Measurements from ENCODE around the gene MAST4. TPM values are rescaled to one million over a fixed set of nuclear protein-coding genes. Genes with fewer than 3 reads are reported as not detected.

The MAST4 gene
- total and polyA plus RNA-seq, 2 of the 13 experiments (the other 11 are each of a cell fraction or from before 2014, with no cell fraction given): 3.4 to 3.7 TPM

DNA sequence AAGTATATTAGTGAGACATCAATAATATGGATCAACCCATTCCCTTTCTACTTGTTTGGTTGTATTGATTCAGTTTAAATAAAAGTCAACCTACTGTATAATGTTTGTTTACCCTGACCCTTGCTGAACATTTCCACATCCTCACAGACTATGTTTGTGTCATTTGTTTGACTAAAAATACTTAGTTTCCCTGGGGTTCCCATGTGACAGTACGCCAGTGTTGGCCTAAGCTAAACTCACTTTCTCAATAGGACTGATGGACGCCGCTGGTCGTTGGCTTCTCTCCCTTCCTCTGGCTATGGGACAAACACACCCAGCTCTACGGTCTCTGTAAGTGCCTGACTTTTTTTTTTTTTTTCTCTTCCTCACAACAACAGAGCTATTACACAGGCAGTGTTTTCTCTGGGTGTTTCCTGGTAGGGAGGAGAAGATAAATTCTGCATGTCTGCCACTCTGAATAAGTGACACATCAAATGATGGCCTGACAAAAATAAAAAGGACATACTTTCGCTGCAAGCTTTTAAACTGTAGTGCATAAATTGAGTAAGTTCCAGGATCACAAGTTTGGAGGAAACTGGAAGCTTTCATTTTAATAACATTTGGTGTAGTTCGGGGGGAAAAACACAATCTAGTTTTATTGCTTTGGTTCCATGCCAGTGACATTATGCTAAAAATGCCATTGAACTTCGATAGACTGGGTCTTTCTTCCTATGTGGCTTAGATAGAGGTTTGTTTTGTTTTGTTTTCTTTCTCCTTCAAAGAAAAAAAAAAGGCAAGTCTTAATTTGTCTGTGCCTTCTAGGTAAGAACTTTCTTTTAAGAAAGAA, 499.4 kb downstream of the MAST4 start (continued):
- TF ChIP-seq ZNF160 (CRISPR knock-in tag; IDR thresholded peaks at IDR 0.05) (no peak), CREB1 (IDR thresholded peaks at IDR 0.05) (no peak), CREB1 (CRISPR knock-in tag; IDR thresholded peaks at IDR 0.05) (peak; percentile 43), ZNF790 (CRISPR knock-in tag; IDR thresholded peaks at IDR 0.05; ENCODE audit: borderline replicate concordance) (no peak), ZNF772 (CRISPR knock-in tag; IDR thresholded peaks at IDR 0.05) (peak; percentile 49; the same call in 1 of the 2 replicates), YEATS4 (CRISPR knock-in tag; IDR thresholded peaks at IDR 0.05; ENCODE audit: borderline replicate concordance) (peak; percentile 54; the same call in 1 of the 2 replicates), BCL6 (CRISPR knock-in tag; IDR thresholded peaks at IDR 0.05) (peak; percentile 76)
- TF ChIP-seq, protein P1, sequence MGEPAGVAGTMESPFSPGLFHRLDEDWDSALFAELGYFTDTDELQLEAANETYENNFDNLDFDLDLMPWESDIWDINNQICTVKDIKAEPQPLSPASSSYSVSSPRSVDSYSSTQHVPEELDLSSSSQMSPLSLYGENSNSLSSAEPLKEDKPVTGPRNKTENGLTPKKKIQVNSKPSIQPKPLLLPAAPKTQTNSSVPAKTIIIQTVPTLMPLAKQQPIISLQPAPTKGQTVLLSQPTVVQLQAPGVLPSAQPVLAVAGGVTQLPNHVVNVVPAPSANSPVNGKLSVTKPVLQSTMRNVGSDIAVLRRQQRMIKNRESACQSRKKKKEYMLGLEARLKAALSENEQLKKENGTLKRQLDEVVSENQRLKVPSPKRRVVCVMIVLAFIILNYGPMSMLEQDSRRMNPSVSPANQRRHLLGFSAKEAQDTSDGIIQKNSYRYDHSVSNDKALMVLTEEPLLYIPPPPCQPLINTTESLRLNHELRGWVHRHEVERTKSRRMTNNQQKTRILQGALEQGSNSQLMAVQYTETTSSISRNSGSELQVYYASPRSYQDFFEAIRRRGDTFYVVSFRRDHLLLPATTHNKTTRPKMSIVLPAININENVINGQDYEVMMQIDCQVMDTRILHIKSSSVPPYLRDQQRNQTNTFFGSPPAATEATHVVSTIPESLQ (CRISPR knock-in tag; conservative IDR thresholded peaks at IDR 0.05): no peak
- TF ChIP-seq, protein P2, sequence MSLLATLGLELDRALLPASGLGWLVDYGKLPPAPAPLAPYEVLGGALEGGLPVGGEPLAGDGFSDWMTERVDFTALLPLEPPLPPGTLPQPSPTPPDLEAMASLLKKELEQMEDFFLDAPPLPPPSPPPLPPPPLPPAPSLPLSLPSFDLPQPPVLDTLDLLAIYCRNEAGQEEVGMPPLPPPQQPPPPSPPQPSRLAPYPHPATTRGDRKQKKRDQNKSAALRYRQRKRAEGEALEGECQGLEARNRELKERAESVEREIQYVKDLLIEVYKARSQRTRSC (CRISPR knock-in tag; IDR thresholded peaks at IDR 0.05; ENCODE audit: low read depth): no peak
- TF ChIP-seq, protein P3, sequence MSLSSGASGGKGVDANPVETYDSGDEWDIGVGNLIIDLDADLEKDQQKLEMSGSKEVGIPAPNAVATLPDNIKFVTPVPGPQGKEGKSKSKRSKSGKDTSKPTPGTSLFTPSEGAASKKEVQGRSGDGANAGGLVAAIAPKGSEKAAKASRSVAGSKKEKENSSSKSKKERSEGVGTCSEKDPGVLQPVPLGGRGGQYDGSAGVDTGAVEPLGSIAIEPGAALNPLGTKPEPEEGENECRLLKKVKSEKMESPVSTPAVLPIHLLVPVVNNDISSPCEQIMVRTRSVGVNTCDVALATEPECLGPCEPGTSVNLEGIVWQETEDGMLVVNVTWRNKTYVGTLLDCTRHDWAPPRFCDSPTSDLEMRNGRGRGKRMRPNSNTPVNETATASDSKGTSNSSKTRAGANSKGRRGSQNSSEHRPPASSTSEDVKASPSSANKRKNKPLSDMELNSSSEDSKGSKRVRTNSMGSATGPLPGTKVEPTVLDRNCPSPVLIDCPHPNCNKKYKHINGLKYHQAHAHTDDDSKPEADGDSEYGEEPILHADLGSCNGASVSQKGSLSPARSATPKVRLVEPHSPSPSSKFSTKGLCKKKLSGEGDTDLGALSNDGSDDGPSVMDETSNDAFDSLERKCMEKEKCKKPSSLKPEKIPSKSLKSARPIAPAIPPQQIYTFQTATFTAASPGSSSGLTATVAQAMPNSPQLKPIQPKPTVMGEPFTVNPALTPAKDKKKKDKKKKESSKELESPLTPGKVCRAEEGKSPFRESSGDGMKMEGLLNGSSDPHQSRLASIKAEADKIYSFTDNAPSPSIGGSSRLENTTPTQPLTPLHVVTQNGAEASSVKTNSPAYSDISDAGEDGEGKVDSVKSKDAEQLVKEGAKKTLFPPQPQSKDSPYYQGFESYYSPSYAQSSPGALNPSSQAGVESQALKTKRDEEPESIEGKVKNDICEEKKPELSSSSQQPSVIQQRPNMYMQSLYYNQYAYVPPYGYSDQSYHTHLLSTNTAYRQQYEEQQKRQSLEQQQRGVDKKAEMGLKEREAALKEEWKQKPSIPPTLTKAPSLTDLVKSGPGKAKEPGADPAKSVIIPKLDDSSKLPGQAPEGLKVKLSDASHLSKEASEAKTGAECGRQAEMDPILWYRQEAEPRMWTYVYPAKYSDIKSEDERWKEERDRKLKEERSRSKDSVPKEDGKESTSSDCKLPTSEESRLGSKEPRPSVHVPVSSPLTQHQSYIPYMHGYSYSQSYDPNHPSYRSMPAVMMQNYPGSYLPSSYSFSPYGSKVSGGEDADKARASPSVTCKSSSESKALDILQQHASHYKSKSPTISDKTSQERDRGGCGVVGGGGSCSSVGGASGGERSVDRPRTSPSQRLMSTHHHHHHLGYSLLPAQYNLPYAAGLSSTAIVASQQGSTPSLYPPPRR (CRISPR knock-in tag; IDR thresholded peaks at IDR 0.05; ENCODE audit: borderline replicate concordance): peak; percentile 36; the same call in 1 of the 2 replicates
- TF ChIP-seq, protein P4, sequence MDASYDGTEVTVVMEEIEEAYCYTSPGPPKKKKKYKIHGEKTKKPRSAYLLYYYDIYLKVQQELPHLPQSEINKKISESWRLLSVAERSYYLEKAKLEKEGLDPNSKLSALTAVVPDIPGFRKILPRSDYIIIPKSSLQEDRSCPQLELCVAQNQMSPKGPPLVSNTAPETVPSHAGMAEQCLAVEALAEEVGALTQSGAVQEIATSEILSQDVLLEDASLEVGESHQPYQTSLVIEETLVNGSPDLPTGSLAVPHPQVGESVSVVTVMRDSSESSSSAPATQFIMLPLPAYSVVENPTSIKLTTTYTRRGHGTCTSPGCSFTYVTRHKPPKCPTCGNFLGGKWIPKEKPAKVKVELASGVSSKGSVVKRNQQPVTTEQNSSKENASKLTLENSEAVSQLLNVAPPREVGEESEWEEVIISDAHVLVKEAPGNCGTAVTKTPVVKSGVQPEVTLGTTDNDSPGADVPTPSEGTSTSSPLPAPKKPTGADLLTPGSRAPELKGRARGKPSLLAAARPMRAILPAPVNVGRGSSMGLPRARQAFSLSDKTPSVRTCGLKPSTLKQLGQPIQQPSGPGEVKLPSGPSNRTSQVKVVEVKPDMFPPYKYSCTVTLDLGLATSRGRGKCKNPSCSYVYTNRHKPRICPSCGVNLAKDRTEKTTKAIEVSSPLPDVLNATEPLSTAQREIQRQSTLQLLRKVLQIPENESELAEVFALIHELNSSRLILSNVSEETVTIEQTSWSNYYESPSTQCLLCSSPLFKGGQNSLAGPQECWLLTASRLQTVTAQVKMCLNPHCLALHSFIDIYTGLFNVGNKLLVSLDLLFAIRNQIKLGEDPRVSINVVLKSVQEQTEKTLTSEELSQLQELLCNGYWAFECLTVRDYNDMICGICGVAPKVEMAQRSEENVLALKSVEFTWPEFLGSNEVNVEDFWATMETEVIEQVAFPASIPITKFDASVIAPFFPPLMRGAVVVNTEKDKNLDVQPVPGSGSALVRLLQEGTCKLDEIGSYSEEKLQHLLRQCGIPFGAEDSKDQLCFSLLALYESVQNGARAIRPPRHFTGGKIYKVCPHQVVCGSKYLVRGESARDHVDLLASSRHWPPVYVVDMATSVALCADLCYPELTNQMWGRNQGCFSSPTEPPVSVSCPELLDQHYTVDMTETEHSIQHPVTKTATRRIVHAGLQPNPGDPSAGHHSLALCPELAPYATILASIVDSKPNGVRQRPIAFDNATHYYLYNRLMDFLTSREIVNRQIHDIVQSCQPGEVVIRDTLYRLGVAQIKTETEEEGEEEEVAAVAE (CRISPR knock-in tag; IDR thresholded peaks at IDR 0.05; ENCODE audit: borderline replicate concordance): peak; percentile 42; the same call in 1 of the 2 replicates
- TF ChIP-seq, protein P5, sequence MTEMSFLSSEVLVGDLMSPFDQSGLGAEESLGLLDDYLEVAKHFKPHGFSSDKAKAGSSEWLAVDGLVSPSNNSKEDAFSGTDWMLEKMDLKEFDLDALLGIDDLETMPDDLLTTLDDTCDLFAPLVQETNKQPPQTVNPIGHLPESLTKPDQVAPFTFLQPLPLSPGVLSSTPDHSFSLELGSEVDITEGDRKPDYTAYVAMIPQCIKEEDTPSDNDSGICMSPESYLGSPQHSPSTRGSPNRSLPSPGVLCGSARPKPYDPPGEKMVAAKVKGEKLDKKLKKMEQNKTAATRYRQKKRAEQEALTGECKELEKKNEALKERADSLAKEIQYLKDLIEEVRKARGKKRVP (CRISPR knock-in tag; IDR thresholded peaks at IDR 0.05): peak in 1 of 2 experiments; percentile 69; a peak in 2 of 4 replicates

Measured in HepG2 (cell line).